K562 treated with DMSO at 1 percent for 48 hours (cell line): ENCODE measurements around the gene SIAH2. TPM values are rescaled to one million over a fixed set of nuclear protein-coding genes. Genes with fewer than 3 reads are reported as not detected.

Experiments
- total RNA-seq: library from RNA; unstranded; fragments of 300-600 nt; gene quantifications from 2 replicates; pipeline ENCODE4 v1.2.3, GENCODE V29; 2022; ENCODE audit warnings: low replicate concordance; ENCODE audit errors: extremely low read depth

SIAH2 gene
- not detected in 2 replicates for total RNA-seq

DNA sequence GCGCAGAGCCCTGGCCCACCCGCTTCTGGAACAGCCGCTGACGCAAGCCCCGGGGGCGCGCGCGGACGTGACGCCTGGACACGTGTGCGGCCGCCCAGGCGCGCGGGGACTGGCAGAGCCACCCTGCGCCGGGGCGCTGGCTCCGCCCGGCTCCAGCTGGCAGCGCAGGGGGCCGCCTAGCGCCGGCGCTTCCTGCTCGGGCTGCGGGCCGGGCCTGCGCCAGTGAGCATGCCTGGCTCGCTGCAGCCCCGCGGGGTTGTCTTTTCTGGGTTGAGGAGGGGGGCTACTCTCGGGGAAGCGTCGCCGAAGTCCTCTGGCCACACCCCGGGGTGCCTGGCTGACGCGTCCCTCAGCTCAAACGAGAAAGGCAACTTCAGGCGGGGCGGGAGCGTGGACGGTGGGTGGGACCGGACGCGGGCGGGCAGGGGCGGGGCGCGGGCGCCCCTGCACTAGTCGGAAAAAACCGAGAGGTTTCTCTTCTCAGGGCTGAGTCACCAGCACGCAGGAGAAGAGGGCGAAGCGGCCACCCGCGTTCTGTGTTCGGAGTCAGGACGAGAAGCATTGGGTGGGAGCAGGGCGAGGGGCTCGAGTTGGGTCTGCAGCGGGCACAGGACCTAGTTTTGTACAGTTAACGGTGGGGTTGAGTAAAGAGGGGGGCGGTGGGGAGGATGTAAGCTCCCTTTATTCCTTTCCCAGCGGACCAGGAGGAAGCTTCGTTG lies at the start of gene SIAH2:
SIAH2 (minus strand) TSS at position 48 of the 719 bp plus-strand sequence. CDS start 320 bp downstream, outside the sequence.

DNA sequence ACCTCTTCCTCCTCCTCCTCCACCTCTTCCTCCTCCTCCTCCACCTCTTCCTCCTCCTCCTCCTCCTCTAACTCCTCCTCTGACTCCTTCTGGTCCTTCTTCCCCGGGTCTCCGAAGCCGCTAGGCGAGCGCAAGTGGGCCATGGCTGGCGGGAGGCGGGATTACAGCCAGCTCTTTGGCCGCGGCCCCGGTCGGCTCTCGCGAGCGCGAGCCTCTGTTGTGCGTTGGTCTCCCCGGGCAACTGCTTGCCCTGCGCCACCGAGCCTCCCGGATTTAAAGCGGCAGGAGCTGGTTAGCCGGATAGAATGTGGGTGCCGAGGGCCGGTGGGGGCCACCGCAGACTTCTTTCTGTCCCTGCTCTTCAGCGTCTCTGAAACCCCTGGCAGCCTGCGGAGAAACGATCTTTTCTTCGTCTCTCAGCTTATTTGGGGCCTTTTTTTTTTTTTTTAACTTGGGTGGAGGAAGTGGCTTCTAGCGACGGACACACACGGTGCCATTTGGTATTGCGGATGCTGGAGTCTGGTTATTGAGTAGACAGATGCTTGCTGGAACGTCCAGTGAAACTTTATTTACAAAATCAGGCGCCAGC lies 59.1 kb downstream of the SIAH2 start, which contains the start of gene ERICH6:
ERICH6 (minus strand) TSS at position 165 of the 589 bp plus-strand sequence; CDS start at position 143, 22 bp downstream.

Other genes with a start within 250 kb of the SIAH2 start
- not detected in 2 replicates for gene SERP1, start 216.7 kb downstream of the SIAH2 start, total RNA-seq
- gene EIF2A, start 216.4 kb downstream of the SIAH2 start, total RNA-seq = not detected in 2 replicates
- gene SELENOT, start 159.8 kb downstream of the SIAH2 start, total RNA-seq = not detected in 2 replicates
- gene ERICH6, start 59.2 kb downstream of the SIAH2 start, total RNA-seq = not detected in 2 replicates
- gene MINDY4B, start 142.3 kb upstream of the SIAH2 start, total RNA-seq = not detected in 2 replicates
- gene CLRN1, start 209.6 kb upstream of the SIAH2 start, total RNA-seq = not detected in 2 replicates